GM12878 (cell line): ENCODE measurements around the gene COIL. TPM values are rescaled to one million over a fixed set of nuclear protein-coding genes. Genes with fewer than 3 reads are reported as not detected.

Experiments
- ATAC-seq: fragments of 200-7000 bp; cut with Tn5 transposase; 3 replicates; pipeline ENCODE4 v1.9.1; 2020; ENCODE audit warnings: mild to moderate bottlenecking, moderate library complexity
- BruUV-seq: library from RNA; stranded (reverse); fragments of 400-500 nt; replicated peaks from 2 replicates; lab custom pipeline; 2021; lab: Mats Ljungman, UMichigan
- CTCF ChIA-PET: fragments of 300-600 bp; sonication (Branson Sonifier 250); formaldehyde crosslinking; extraction: SDS; loops from one replicate; lab custom pipeline; 2021; ENCODE audit warnings: inconsistent platforms; lab: Yijun Ruan, JAX
- POLR2A ChIA-PET: fragments of 350-600 bp; formaldehyde crosslinking; extraction: SDS; loops from one replicate; lab custom pipeline; 2021; ENCODE audit warnings: inconsistent platforms; lab: Charles Lee
- RAD21 ChIA-PET: fragments of 300-600 bp; sonication (Branson Sonifier 250); formaldehyde crosslinking; loops from one replicate; lab custom pipeline; 2023; ENCODE audit warnings: antibody characterized with exemption; ENCODE audit not compliant: unreplicated experiment; lab: Charles Lee
- SMC1A ChIA-PET: fragments of 300-600 bp; sonication (Branson Sonifier 250); formaldehyde crosslinking; loops from one replicate; lab custom pipeline; 2023; ENCODE audit not compliant: unreplicated experiment, uncharacterized antibody; lab: Charles Lee
- DNase-seq: peaks from one replicate; pipeline ENCODE4 v3.0.0-alpha.2; 2011; ENCODE audit warnings: low read depth, low spot score
- FAIRE-seq: peaks from 3 replicates; lab custom pipeline; 2011; peaks lifted over from hg19 to GRCh38; lab: Jason Lieb, UNC
- H2AFZ ChIP-seq: 2 replicates; pipeline ENCODE4 v1.6.0; 2011; ENCODE audit warnings: low read depth, low read length, control low read depth; ENCODE audit not compliant: control insufficient read depth
- H3K27ac ChIP-seq: 2 replicates; pipeline ENCODE4 v1.5.1; 2011; ENCODE audit warnings: control low read depth; ENCODE audit not compliant: control insufficient read depth, insufficient read depth
- H3K27me3 ChIP-seq, 2 experiments: replicated peaks in 1 of 2; 2 replicates each; pipeline versions ENCODE4 v1.6.0 to v1.6.1; 2011; ENCODE audit warnings: low read length in 1 of 2; ENCODE audit not compliant: control insufficient read depth in 2 of 2, insufficient read depth in 2 of 2
- H3K36me3 ChIP-seq, 2 experiments: 2 replicates each; pipeline ENCODE4 v1.5.1; 2011; ENCODE audit warnings: low read length in 1 of 2; ENCODE audit not compliant: control insufficient read depth in 2 of 2, insufficient read depth in 2 of 2
- H3K4me1 ChIP-seq: 2 replicates; pipeline ENCODE4 v1.6.1; 2011; ENCODE audit warnings: mild to moderate bottlenecking, low read length, moderate library complexity, mixed read lengths; ENCODE audit not compliant: control insufficient read depth, insufficient read depth
- H3K4me2 ChIP-seq: 2 replicates; pipeline ENCODE4 v1.6.0; 2011; ENCODE audit warnings: control low read depth; ENCODE audit not compliant: control insufficient read depth, insufficient read depth
- H3K4me3 ChIP-seq: fragments of 200-600 bp; sonication (generic); 2 replicates; pipeline ENCODE4 v1.5.1; 2016
- H3K79me2 ChIP-seq: 2 replicates; pipeline ENCODE4 v1.6.0; 2011; ENCODE audit warnings: low read length; ENCODE audit not compliant: control insufficient read depth, insufficient read depth
- H3K9ac ChIP-seq: 2 replicates; pipeline ENCODE4 v1.8.0; 2011; ENCODE audit warnings: low read length, control low read depth, mixed read lengths; ENCODE audit not compliant: control insufficient read depth, insufficient read depth
- H3K9me3 ChIP-seq: replicated peaks from 3 replicates; pipeline ENCODE4 v1.5.1; 2011; ENCODE audit warnings: mild to moderate bottlenecking, low read length; ENCODE audit not compliant: control insufficient read depth, insufficient read depth
- H4K20me1 ChIP-seq: 2 replicates; pipeline ENCODE4 v1.6.0; 2011; ENCODE audit not compliant: control insufficient read depth, insufficient read depth
- BRCA1 ChIP-seq: IDR thresholded peaks from 2 replicates; pipeline ENCODE4 v1.6.1; 2011; ENCODE audit warnings: low read depth, low read length, improper control_type of control experiment
- E2F4 ChIP-seq: IDR thresholded peaks from 2 replicates; pipeline ENCODE4 v1.6.1; 2012; ENCODE audit warnings: low read depth, low read length, improper control_type of control experiment
- IRF4 ChIP-seq: IDR thresholded peaks from 2 replicates; pipeline ENCODE4 v1.6.1; 2011; ENCODE audit warnings: low read depth, low read length
- KAT2A ChIP-seq: conservative IDR thresholded peaks from 2 replicates; pipeline ENCODE4 v1.6.1; 2011; ENCODE audit warnings: low read depth, low read length; ENCODE audit not compliant: control insufficient read depth
- NKRF ChIP-seq: fragments of 450-650 bp; conservative IDR thresholded peaks from 2 replicates; pipeline ENCODE4 v1.6.1; 2017; ENCODE audit warnings: mild to moderate bottlenecking, moderate library complexity
- PAX8 ChIP-seq: fragments of 450-650 bp; IDR thresholded peaks from 2 replicates; pipeline ENCODE4 v1.6.1; 2017; ENCODE audit warnings: mild to moderate bottlenecking, moderate library complexity
- WGBS: methylation state at CpG from one replicate; pipeline ENCODE4 v1.1.6; 2016; ENCODE audit warnings: low lambda C conversion rate; ENCODE audit not compliant: insufficient replicate concordance, insufficient coverage; ENCODE audit errors: missing lambda C conversion rate; 5-methylcytosine and 5-hydroxymethylcytosine counted together
- in situ Hi-C: fragments of 300-500 bp; cut with MboI; formaldehyde crosslinking; loops from 9 replicates; pipeline ENCODE4 v1.14.3; 2018; ENCODE audit warnings: mixed read lengths
- intact Hi-C: fragments of 100-400 bp; cut with micrococcal nuclease; formaldehyde crosslinking; loops from one replicate; pipeline ENCODE4 v1.14.2; 2022; ENCODE audit not compliant: unreplicated experiment
- polyA plus RNA-seq, 11 experiments: library from polyadenylated mRNA; depleted of rRNA in 4 of 11; unstranded in 6 of 11; stranded (reverse) in 5 of 11; fragments of >200 nt; fragmentation: Nextera tagmentation in 4 of 11; fragmentation: Illumina TruSeq in 1 of 11; extraction: Ambion mirVana in 4 of 11; extraction: Trizol in 1 of 11; gene quantifications; 1 replicate in 1 of 11; 2 replicates in 10 of 11; pipeline versions ENCODE4 v1.2.1 to v1.2.3, GENCODE V29; 2011 to 2016; ENCODE audit warnings: inconsistent platforms in 2 of 11, missing spikeins in 2 of 11, low read depth in 1 of 11
- total RNA-seq, 4 experiments: library from RNA; depleted of rRNA in 3 of 4; stranded (reverse); fragments of >200 nt in 3 of 4; fragmentation: Illumina TruSeq in 1 of 4; extraction: Trizol in 1 of 4; gene quantifications; 2 replicates each; pipeline versions ENCODE4 v1.2.1 to v1.2.3, GENCODE V29; 2013 to 2021

The COIL gene
- total and polyA plus RNA-seq, 10 of the 15 experiments (the other 5 are each of a cell fraction or from before 2014, with no cell fraction given), result 13.7 to 24.3 (median 17.4) TPM

- no peak for DNase-seq
These were observed 17.2 kb downstream of the COIL start for GRCh38 chr17:56943505-56944125.

More at GRCh38 chr17:56943505-56944125, 17.2 kb downstream of the COIL start:
- Histone ChIP-seq H3K27me3 (no peaks in the 10 kb centered on the region), H3K79me2 (no peaks in the 10 kb centered on the region), H3K4me1 (no peaks in the 10 kb centered on the region), H2AFZ (no peak overlapping the region), H3K9ac (no peak overlapping the region), H3K27ac (no peak overlapping the region), H4K20me1 (no peaks in the 10 kb centered on the region), H3K36me3 (peaks cover 2 to 20% of the 10 kb centered on the region in 2 experiments; a peak in 3 of 4 replicates), H3K4me3 (no peak overlapping the region), H3K9me3 (no peaks in the 10 kb centered on the region), H3K4me2 (no peak overlapping the region)
- SMC1A ChIA-PET, result interaction anchor here (3.1 to 5.5 kb wide), 2 partner anchors 122 to 125 kb away, joined by 9 to 27 read pairs; no protein-coding TSS in a partner anchor
- no TSS peak for BruUV-seq
- 62% methylated on average over 10 of the region's 10 CpGs for WGBS
- FAIRE-seq (no peak), ATAC-seq (no peak)
- no peak for TF ChIP-seq NKRF
- no peak for TF ChIP-seq PAX8
- no peak for TF ChIP-seq BRCA1
- TF ChIP-seq E2F4, result no peak
- no peak for TF ChIP-seq IRF4
- TF ChIP-seq KAT2A, result no peak
- in situ Hi-C loops (no loop called here), intact Hi-C loops (loop anchor here (10.0 kb wide), 1 partner anchor 229 kb away; no protein-coding TSS in a partner anchor)
- POLR2A ChIA-PET, result interaction anchor here (1.1 kb wide), 1 partner anchor 124 kb away, joined by 3 read pairs; no protein-coding TSS in a partner anchor
- RAD21 ChIA-PET, result interaction anchor here (0.9 kb wide), 1 partner anchor 124 kb away, joined by 4 read pairs; no protein-coding TSS in a partner anchor
- CTCF ChIA-PET, result interaction anchor here (0.7 to 7.6 kb wide), 3 partner anchors 124 to 228 kb away, joined by 3 to 184 read pairs (median 3); no protein-coding TSS in a partner anchor
